Ascending aorta (tissue), 2 donors: ENCODE measurements around the gene NDUFAF4. TPM values are rescaled to one million over a fixed set of nuclear protein-coding genes. Genes with fewer than 3 reads are reported as not detected.

Source experiments
- DNase-seq, 2 donors: peaks; one replicate each; pipeline ENCODE4 v3.0.0-alpha.2; 2019; ENCODE audit warnings: low spot score in 2 of 2
- H3K27ac ChIP-seq, 2 donors: fragments of 200-600 bp; sonication (generic); one replicate each; pipeline ENCODE4 v1.5.1; 2016 to 2017; ENCODE audit warnings: mild to moderate bottlenecking in 1 of 2
- H3K27me3 ChIP-seq: fragments of 200-600 bp; sonication (generic); one replicate; pipeline ENCODE4 v1.5.1; 2017
- H3K36me3 ChIP-seq, 2 donors: fragments of 200-600 bp; sonication (generic); one replicate each; pipeline ENCODE4 v1.5.1; 2016
- H3K4me1 ChIP-seq, 2 donors: fragments of 200-600 bp; sonication (generic); one replicate each; pipeline ENCODE4 v1.5.1; 2016 to 2017; ENCODE audit warnings: mild to moderate bottlenecking in 1 of 2
- H3K4me3 ChIP-seq, 2 donors: fragments of 200-600 bp; sonication (generic); one replicate each; pipeline ENCODE4 v1.5.1; 2016 to 2017; ENCODE audit warnings: mild to moderate bottlenecking in 1 of 2
- H3K9me3 ChIP-seq, 2 donors: fragments of 200-600 bp; sonication (generic); one replicate each; pipeline ENCODE4 v1.5.1; 2016
- intact Hi-C: fragments of 100-400 bp; cut with DNase I; formaldehyde crosslinking; loops from one replicate; pipeline ENCODE4 v1.15.1; 2023
- total RNA-seq: library from RNA; depleted of rRNA; stranded (reverse); fragments of >200 nt; gene quantifications from one replicate; pipeline ENCODE4 v1.1.0, GENCODE V29; 2016
- TF ChIP-seq, protein P1 (sequence below), 3 experiments: fragments of 200-600 bp in 2 of 3; fragments of 450-650 bp in 1 of 3; sonication (generic) in 2 of 3; IDR thresholded peaks; one replicate each; pipeline ENCODE4 v1.5.1; 2016 to 2019; ENCODE audit warnings: antibody characterized with exemption in 3 of 3, mild to moderate bottlenecking in 1 of 3, moderate library complexity in 1 of 3

The NDUFAF4 gene
- 4.8 TPM for total RNA-seq

DNA sequence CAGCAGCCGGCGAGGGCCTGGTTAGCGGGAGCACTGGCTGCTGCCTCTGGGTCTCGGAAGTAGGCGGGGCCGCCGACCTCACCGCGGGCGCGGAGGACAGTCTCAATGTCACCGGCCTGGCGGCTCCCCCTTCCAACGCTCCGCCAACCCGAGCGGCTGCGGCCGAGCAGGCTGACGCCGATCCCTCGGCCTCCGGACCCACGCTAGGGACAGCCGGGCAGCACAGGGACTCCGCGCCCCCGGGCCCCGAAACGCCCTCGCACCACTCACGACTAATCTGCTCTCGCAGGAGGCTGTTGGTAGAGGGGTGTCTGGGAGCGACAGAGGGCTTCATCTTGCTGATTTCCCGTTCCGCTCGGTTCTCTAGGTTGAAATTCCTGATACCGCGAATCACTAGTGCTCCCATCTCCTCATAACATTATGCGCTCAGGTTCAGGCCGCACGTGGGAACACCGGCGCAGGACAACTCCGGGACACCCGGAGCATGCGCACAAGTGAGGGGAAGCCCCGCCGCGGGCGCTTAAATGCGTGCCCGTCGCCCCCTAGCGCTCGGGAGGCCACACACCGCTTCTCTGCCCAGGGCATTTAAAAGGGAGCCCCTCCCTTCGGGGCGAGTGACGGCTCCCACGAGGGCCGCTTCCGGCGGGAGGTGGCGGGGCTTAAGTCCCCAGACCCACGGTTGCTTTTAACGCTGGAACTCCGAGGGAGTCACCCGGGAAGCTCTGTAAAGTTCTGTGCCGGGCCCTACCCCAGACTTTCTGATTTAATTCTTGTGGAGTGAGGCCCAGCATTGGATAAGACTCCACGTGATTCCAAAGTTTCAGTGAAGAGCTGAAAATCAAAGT, at the start of gene NDUFAF4:
Gene NDUFAF4, minus strand, starts transcription at position 496 of the 845 bp plus-strand sequence. Its CDS starts 90 bp downstream, at position 406.
- no peaks in the 10 kb centered on the region for H3K9me3 ChIP-seq
- peak; percentile 87 to 98 for DNase-seq
- peaks cover 2 to 15% of the 10 kb centered on the region in 2 donors for H3K4me1 ChIP-seq
- peak within 1 kb of the TSS; percentile 82 to 92 for H3K27ac ChIP-seq
- peaks cover 3 to 6% of the 10 kb centered on the region in 2 donors for H3K36me3 ChIP-seq
- H3K27me3 ChIP-seq, result no peaks in the 10 kb centered on the region
- peak within 1 kb of the TSS; percentile 80 to 99 for H3K4me3 ChIP-seq
- intact Hi-C loops, result loop anchor here (1.0 to 5.0 kb wide), 7 partner anchors 27 to 385 kb away; partner anchors contain the start of genes GPR63, KLHL32, MMS22L and UFL1
- TF ChIP-seq, protein P1, sequence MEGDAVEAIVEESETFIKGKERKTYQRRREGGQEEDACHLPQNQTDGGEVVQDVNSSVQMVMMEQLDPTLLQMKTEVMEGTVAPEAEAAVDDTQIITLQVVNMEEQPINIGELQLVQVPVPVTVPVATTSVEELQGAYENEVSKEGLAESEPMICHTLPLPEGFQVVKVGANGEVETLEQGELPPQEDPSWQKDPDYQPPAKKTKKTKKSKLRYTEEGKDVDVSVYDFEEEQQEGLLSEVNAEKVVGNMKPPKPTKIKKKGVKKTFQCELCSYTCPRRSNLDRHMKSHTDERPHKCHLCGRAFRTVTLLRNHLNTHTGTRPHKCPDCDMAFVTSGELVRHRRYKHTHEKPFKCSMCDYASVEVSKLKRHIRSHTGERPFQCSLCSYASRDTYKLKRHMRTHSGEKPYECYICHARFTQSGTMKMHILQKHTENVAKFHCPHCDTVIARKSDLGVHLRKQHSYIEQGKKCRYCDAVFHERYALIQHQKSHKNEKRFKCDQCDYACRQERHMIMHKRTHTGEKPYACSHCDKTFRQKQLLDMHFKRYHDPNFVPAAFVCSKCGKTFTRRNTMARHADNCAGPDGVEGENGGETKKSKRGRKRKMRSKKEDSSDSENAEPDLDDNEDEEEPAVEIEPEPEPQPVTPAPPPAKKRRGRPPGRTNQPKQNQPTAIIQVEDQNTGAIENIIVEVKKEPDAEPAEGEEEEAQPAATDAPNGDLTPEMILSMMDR (IDR thresholded peaks at IDR 0.05), result peak; percentile 91 to 93 (median 93)

DNA sequence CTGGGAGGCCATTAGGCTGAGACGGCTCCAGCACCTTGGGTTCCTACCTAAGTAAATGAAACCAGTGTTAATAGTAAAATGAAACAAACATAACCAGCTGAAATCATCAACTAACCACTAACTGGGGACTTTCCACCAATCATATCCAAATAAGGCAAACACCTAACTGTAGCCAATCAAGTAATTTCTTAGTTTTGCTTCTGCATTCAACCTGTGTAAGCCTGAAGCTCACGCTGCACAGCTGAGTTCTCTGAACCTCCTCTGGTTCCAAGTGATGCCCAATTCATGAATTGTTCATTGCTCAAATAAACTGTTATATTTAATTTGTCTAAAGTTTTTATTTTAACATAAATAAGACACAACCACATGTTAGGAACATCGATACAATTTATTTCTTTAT, 49.4 kb upstream of the NDUFAF4 start:
- H3K4me1 ChIP-seq, result no peaks in the 10 kb centered on the region

DNA sequence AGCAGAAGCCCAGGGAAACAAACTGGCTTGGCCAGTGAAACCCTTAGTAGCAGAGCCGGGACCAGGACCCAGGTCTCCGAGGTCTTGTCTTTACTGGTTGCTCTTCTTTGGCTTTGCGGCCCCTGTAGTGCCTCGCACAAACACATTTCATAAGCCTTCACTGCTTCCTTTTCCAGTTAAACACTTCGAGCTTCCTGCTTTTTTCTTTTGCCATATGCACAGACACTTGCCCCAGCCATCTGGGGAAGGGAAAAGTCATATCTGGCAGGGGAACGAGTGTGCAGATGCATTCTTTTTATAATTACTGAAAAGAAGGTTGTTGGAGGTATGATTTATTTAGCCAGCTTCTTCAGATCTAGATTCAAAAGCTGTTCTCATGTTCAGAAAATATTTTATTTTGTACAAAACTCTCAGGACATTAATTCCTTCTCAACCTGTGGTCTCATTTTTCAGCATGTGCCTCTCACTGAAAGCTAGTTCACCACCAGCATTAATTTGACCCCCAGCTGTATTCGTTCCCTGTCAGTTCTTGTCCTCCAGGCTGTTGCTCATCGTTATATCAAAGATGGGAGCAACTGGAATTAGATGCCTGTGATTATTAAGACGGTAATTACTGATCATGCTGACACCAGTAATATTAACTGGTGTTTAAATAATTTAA, 46.0 kb upstream of the NDUFAF4 start:
- H3K36me3 ChIP-seq, result no peaks in the 10 kb centered on the region
- no peaks in the 10 kb centered on the region for H3K9me3 ChIP-seq
- TF ChIP-seq, protein P1 (IDR thresholded peaks at IDR 0.05), result no peak
- no peak overlapping the region for H3K27ac ChIP-seq
- no peak for DNase-seq
- no peak overlapping the region for H3K4me3 ChIP-seq
- no peaks in the 10 kb centered on the region for H3K4me1 ChIP-seq
- H3K27me3 ChIP-seq, result no peaks in the 10 kb centered on the region
- intact Hi-C loops, result no loop called here

More for the DNA sequence above, 49.4 kb upstream of the NDUFAF4 start:
- no peaks in the 10 kb centered on the region for H3K9me3 ChIP-seq
- no peaks in the 10 kb centered on the region for H3K36me3 ChIP-seq
- no peak overlapping the region for H3K4me3 ChIP-seq
- intact Hi-C loops, result no loop called here
- no peak for DNase-seq
- H3K27me3 ChIP-seq, result no peaks in the 10 kb centered on the region
- H3K27ac ChIP-seq, result no peak overlapping the region
- TF ChIP-seq, protein P1 (IDR thresholded peaks at IDR 0.05), result no peak

DNA sequence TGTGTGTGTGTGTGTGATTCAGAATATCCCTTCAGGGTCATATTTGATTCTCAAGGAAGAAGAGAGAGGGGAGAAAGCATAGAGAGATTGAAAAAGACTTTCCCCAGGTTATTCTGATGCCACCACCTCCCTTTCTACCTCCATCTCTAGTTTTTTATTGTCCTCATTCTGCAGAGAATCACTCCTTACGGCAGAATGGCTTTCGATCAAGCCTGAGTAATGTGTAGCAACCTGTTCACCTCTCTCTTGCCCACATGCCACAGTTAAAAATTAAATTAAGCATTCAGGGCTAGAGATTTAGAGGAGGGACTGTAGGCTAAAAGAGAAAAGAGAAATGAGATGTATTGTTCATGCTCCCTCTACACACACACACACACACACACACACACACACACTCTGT, 45.0 kb upstream of the NDUFAF4 start:
- intact Hi-C loops, result no loop called here
- H3K36me3 ChIP-seq, result no peaks in the 10 kb centered on the region
- H3K27me3 ChIP-seq, result no peaks in the 10 kb centered on the region
- no peak for DNase-seq
- peaks cover 0 to 4% of the 10 kb centered on the region in 2 donors for H3K4me1 ChIP-seq
- TF ChIP-seq, protein P1 (IDR thresholded peaks at IDR 0.05), result no peak
- no peaks in the 10 kb centered on the region for H3K9me3 ChIP-seq
- no peak overlapping the region for H3K4me3 ChIP-seq
- H3K27ac ChIP-seq, result no peak overlapping the region

DNA sequence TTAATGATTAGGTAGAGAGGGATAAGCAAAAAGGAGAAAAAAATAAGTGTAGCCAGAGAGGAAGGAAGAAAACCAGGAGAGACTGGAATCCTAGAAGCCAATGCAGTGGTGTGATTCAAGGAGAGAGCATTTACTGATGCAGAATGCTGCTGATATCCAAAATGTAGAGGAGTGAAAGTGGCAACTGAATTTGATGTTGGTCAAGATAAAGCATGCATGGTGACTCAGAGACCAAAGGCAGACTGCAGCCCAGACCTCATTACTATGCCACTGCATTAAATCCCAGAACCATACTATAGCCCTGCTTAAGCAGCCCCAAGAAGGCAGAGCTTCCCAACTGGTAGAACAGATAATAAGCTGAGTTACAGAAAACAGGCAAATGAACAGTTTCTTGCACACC, 42.6 kb upstream of the NDUFAF4 start:
- intact Hi-C loops, result no loop called here
- Histone ChIP-seq H3K27me3 (no peaks in the 10 kb centered on the region), H3K9me3 (no peaks in the 10 kb centered on the region), H3K4me1 (peaks cover 0 to 4% of the 10 kb centered on the region in 2 donors), H3K4me3 (no peak overlapping the region), H3K36me3 (no peaks in the 10 kb centered on the region), H3K27ac (no peak overlapping the region)
- TF ChIP-seq, protein P1 (IDR thresholded peaks at IDR 0.05), result no peak
- DNase-seq, result no peak
